T-cell (primary cell): ENCODE measurements around the gene UTS2B. TPM values are rescaled to one million over a fixed set of nuclear protein-coding genes. Genes with fewer than 3 reads are reported as not detected.

Experiments
- ATAC-seq, 4 experiments: fragments of 200-7000 bp in 3 of 4; fragments of 150-1000 bp in 1 of 4; cut with Tn5 transposase; replicated peaks in 1 of 4; 1 replicate in 3 of 4; 2 replicates in 1 of 4; pipeline ENCODE4 v1.10.0; 2021; ENCODE audit warnings: moderate library complexity in 3 of 4, mild to moderate bottlenecking in 2 of 4, moderate number of reproducible peaks in 1 of 4
- CTCF ChIA-PET, 2 donors: fragments of 300-600 bp; sonication (Branson Sonifier 250); formaldehyde crosslinking; loops; one replicate each; lab custom pipeline; 2022; ENCODE audit warnings: antibody characterized with exemption in 2 of 2; lab: Charles Lee
- POLR2A ChIA-PET, 2 donors: fragments of 300-600 bp; sonication (Branson Sonifier 250); formaldehyde crosslinking; loops; one replicate each; lab custom pipeline; 2022; ENCODE audit warnings: antibody characterized with exemption in 2 of 2; lab: Charles Lee
- DNase-seq, 35 experiments: peaks; one replicate each; pipeline versions ENCODE4 v3.0.0 to v3.0.0-alpha.2; 2013 to 2023
- H3K27ac ChIP-seq: one replicate; pipeline ENCODE4 v1.5.1; 2013; ENCODE audit warnings: low read length
- H3K27me3 ChIP-seq, 2 experiments: replicated peaks in 1 of 2; 1 replicate in 1 of 2; 2 replicates in 1 of 2; pipeline versions ENCODE4 v1.6.1 to v1.7.0; 2013; ENCODE audit warnings: low read length in 1 of 2, mixed read lengths in 1 of 2; ENCODE audit not compliant: control insufficient read depth in 2 of 2, insufficient read depth in 2 of 2; ENCODE audit errors: extremely low read depth in 1 of 2
- H3K36me3 ChIP-seq, 2 donors: 1 replicate in 1 of 2; 2 replicates in 1 of 2; pipeline versions ENCODE4 v1.6.1 to v1.7.0; 2013; ENCODE audit warnings: low read length in 1 of 2; ENCODE audit not compliant: control insufficient read depth in 2 of 2, insufficient read depth in 1 of 2; ENCODE audit errors: extremely low read depth in 1 of 2
- H3K4me1 ChIP-seq, 2 experiments: 1 replicate in 1 of 2; 2 replicates in 1 of 2; pipeline versions ENCODE4 v1.6.1 to v1.7.0; 2013; ENCODE audit warnings: low read length in 2 of 2, mixed read lengths in 1 of 2; ENCODE audit not compliant: insufficient read depth in 2 of 2, control insufficient read depth in 1 of 2; ENCODE audit errors: extremely low read depth in 1 of 2
- H3K4me3 ChIP-seq, 2 donors: 1 replicate in 1 of 2; 2 replicates in 1 of 2; pipeline versions ENCODE4 v1.5.1 to v1.7.0; 2013; ENCODE audit warnings: mild to moderate bottlenecking in 2 of 2, low read length in 1 of 2, moderate library complexity in 1 of 2; ENCODE audit not compliant: control insufficient read depth in 1 of 2; ENCODE audit errors: extremely low read depth in 1 of 2
- H3K9me3 ChIP-seq: 2 replicates; pipeline ENCODE4 v1.7.0; 2013
- H3K27ac Mint-ChIP-seq, 2 donors: one replicate each; pipeline ENCODE4 v1.8.0; 2020 to 2021; ENCODE audit warnings: mild to moderate bottlenecking in 2 of 2, mixed read lengths in 2 of 2
- H3K27me3 Mint-ChIP-seq, 2 donors: one replicate each; pipeline ENCODE4 v1.8.0; 2021 to 2022; ENCODE audit warnings: mixed read lengths in 2 of 2
- H3K36me3 Mint-ChIP-seq: one replicate; pipeline ENCODE4 v1.8.0; 2021; ENCODE audit warnings: mixed read lengths
- H3K4me1 Mint-ChIP-seq, 3 donors: one replicate each; pipeline ENCODE4 v1.8.0; 2020 to 2022; ENCODE audit warnings: mixed read lengths in 3 of 3, mild to moderate bottlenecking in 1 of 3
- H3K4me3 Mint-ChIP-seq, 3 donors: one replicate each; pipeline ENCODE4 v1.8.0; 2020 to 2022; ENCODE audit warnings: mild to moderate bottlenecking in 3 of 3, mixed read lengths in 3 of 3, moderate library complexity in 3 of 3
- H3K9me3 Mint-ChIP-seq, 3 donors: one replicate each; pipeline ENCODE4 v1.8.0; 2020 to 2022; ENCODE audit warnings: mixed read lengths in 3 of 3
- WGBS: methylation state at CpG from one replicate; pipeline ENCODE4 v1.1.5; 2013; ENCODE audit warnings: missing lambda C conversion rate; ENCODE audit not compliant: insufficient coverage; 5-methylcytosine and 5-hydroxymethylcytosine counted together
- total RNA-seq, 35 experiments: library from RNA in 6 of 35; stranded (reverse) in 6 of 35; fragments of 120-200 nt in 1 of 35; gene quantifications; one replicate each; pipeline versions ENCODE4 v1.2.1 to v1.2.4 and lab custom pipeline; 2013 to 2026

UTS2B gene
- total RNA-seq, 5 donors from 2014 or later (not counting 1 experiment from before 2014, with no cell fraction given), result 0.32 to 0.36 TPM; not detected in 3

DNA sequence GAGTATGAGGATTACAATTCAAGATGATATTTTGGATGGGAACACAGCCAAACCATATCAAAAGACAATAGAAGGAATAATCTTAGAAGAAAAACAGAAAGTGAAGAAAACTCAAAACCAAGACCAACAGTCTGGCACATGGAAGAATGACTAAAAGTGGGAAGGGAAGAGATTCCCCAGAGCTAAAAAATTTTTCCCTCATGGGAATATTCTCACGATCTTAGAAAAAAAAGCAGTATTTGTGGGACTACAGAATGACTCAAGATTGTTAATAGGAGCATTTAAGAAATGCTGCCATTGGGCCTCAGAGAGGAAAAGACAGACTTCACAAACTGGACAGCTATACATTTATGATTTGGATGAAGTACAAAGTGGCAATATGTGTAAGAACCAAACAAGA lies 113.0 kb downstream of the UTS2B start:
- Mint-ChIP-seq H3K4me1 (no peaks in the 10 kb centered on the region), H3K4me3 (no peak overlapping the region), H3K27ac (no peak overlapping the region), H3K36me3 (no peaks in the 10 kb centered on the region), H3K9me3 (no peaks in the 10 kb centered on the region), H3K27me3 (peaks cover 0 to 4% of the 10 kb centered on the region in 2 donors)
- ATAC-seq, result no peak
- no CpG with 5 or more reads among the region's 1 CpG for WGBS
- Histone ChIP-seq H3K9me3 (no peaks in the 10 kb centered on the region), H3K4me1 (no peaks in the 10 kb centered on the region), H3K27me3 (no peaks in the 10 kb centered on the region), H3K4me3 (no peak overlapping the region), H3K36me3 (no peaks in the 10 kb centered on the region), H3K27ac (no peak overlapping the region)
- ChIA-PET CTCF (no interaction called here), POLR2A (no interaction called here)
- DNase-seq, result no peak

Other genes starting within 250 kb of the UTS2B start
- gene OSTN, start 131.3 kb downstream of the UTS2B start, total RNA-seq, result not detected
- gene CCDC50, start 1.1 kb downstream of the UTS2B start, total RNA-seq, result 1 to 10 TPM; 4.0 to 9.7 (median 9.7) TPM
- not detected for gene PYDC2, start 130.6 kb upstream of the UTS2B start, total RNA-seq